Measurements from ENCODE around the gene LDLRAD4.

DNA sequence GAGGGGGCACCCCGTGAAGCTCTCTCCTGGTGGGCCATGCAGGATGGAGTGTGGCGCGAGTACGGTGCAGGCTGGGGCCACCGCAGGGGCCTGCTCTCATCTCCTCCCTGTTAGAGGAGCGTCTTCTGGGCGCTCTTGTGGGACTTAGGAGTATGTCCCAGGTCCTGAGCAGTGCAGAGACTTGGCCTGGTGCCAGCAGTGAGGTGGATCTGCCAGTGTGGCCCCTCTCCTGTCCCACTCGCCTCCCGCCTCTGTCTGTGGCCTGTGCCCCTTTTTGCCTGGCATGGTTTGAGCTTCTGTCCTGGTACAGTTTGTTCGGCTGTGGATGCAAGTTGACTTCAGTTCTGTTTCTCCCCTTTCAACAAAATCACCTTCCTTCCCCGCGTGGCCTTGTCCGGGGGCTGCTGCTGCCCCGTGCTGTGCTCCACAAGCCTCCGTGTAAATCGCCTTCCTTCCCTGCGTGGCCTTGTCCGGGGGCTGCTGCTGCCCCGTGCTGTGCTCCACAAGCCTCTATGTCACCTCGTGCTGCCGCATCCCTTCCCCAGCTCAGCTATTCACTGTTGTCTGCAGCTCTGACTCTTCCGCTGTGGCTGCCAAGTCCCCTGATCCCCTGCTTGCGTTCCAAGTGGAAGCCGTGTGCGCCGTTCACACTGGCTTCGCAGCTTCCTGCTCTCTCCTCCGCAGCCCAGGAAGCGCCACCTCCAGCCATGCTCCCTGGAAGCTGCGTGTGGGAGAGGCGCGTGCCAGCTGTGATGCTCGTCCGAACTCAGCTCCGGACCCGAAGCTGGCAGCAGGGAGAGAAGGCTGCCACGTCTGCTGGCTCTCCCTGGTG, 13.7 kb downstream of the LDLRAD4 start:
- TF ChIP-seq POLR2A (IDR thresholded peaks at IDR 0.05; ENCODE audit: low read depth, low read length) (no peak), POLR2AphosphoS5 (IDR thresholded peaks at IDR 0.05; ENCODE audit: low read depth, low read length) (no peak), TAF1 (IDR thresholded peaks at IDR 0.05; ENCODE audit: low read depth, low read length) (no peak), SPI1 (IDR thresholded peaks at IDR 0.05; ENCODE audit: low read depth, low read length) (no peak), POU2F2 (IDR thresholded peaks at IDR 0.05; ENCODE audit: low read depth, low read length) (no peak), PAX5 (IDR thresholded peaks at IDR 0.05; ENCODE audit: insufficient read depth, low read length, severe bottlenecking) (no peak)

Measured in GM12891 (cell line).